HEK293 (cell line): ENCODE results near the gene TAL1.

ENCODE experiments used
- YY1 ChIP-seq: fragments of 450-650 bp; formaldehyde crosslinking; IDR thresholded peaks from 2 replicates; pipeline ENCODE4 v1.5.1; 2018; ENCODE audit warnings: missing biosample characterization, missing genetic modification characterization
- ZBTB1 ChIP-seq: fragments of 450-650 bp; formaldehyde crosslinking; IDR thresholded peaks from 2 replicates; pipeline ENCODE4 v1.5.1; 2016; ENCODE audit warnings: missing biosample characterization, missing genetic modification characterization
- ZNF366 ChIP-seq: fragments of 450-650 bp; formaldehyde crosslinking; conservative IDR thresholded peaks from 2 replicates; pipeline ENCODE4 v1.5.1; 2016; ENCODE audit warnings: missing biosample characterization, missing genetic modification characterization
- ZNF37A ChIP-seq: fragments of 450-650 bp; IDR thresholded peaks from 2 replicates; pipeline ENCODE4 v1.5.1; 2018; ENCODE audit warnings: missing biosample characterization, missing genetic modification characterization
- ZNF404 ChIP-seq: fragments of 450-650 bp; formaldehyde crosslinking; IDR thresholded peaks from 2 replicates; pipeline ENCODE4 v1.5.1; 2017; ENCODE audit warnings: missing biosample characterization, missing genetic modification characterization
- ZNF670 ChIP-seq: fragments of 450-650 bp; formaldehyde crosslinking; IDR thresholded peaks from 2 replicates; pipeline ENCODE4 v1.5.1; 2016; ENCODE audit warnings: missing biosample characterization, missing genetic modification characterization, low read depth
- TF ChIP-seq, protein P1 (sequence below): fragments of 450-650 bp; formaldehyde crosslinking; IDR thresholded peaks from 2 replicates; pipeline ENCODE4 v1.5.1; 2016; ENCODE audit warnings: missing biosample characterization, missing genetic modification characterization
- TF ChIP-seq, protein P2 (sequence below): sonication (generic); formaldehyde crosslinking; IDR thresholded peaks from 2 replicates; pipeline ENCODE4 v1.8.1; 2022; ENCODE audit warnings: mild to moderate bottlenecking, moderate library complexity, missing genetic modification reagents
- TF ChIP-seq, protein P3 (sequence below): fragments of 450-650 bp; formaldehyde crosslinking; IDR thresholded peaks from 2 replicates; pipeline ENCODE4 v1.5.1; 2016; ENCODE audit warnings: missing biosample characterization, missing genetic modification characterization, low read depth
- TF ChIP-seq, protein P4 (sequence below): fragments of 450-650 bp; formaldehyde crosslinking; optimal IDR thresholded peaks from 2 replicates; pipeline ENCODE3; 2016; ENCODE audit warnings: missing biosample characterization, mild to moderate bottlenecking, missing genetic modification characterization

DNA sequence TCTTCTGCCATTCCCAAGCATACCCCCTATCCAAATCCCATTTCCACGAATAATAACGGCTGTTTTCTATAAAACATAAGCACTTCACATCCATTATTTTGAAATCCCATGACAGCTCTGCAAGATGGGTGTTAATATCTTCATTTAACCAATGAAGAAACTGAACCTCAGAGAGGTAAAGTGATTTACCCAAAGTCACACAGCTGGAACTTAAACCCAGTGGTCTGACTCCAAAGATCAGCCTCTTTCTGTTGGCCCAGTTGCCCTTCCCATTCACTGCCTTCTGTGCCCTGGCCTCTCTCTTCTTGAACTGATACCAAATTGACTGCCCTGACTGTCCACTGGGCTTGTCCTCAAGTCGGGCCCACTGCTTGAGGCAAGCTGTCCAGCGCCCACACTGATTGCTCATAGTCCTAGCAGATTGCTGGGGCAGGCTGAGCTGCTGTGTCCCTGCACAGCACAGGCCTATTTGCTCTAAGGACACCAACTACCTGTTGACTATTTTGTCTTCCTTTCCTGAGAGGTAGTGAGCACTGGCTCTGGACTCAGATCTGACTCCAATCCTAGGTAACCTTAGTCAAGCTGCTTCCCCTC, 19.3 kb downstream of the TAL1 start:
- TF ChIP-seq ZNF37A (no peak), ZNF670 (tag by site-specific recombination) (no peak), ZNF366 (tag by site-specific recombination) (no peak), ZNF404 (no peak), YY1 (tag by site-specific recombination) (no peak), ZBTB1 (no peak)
- TF ChIP-seq, protein P1, sequence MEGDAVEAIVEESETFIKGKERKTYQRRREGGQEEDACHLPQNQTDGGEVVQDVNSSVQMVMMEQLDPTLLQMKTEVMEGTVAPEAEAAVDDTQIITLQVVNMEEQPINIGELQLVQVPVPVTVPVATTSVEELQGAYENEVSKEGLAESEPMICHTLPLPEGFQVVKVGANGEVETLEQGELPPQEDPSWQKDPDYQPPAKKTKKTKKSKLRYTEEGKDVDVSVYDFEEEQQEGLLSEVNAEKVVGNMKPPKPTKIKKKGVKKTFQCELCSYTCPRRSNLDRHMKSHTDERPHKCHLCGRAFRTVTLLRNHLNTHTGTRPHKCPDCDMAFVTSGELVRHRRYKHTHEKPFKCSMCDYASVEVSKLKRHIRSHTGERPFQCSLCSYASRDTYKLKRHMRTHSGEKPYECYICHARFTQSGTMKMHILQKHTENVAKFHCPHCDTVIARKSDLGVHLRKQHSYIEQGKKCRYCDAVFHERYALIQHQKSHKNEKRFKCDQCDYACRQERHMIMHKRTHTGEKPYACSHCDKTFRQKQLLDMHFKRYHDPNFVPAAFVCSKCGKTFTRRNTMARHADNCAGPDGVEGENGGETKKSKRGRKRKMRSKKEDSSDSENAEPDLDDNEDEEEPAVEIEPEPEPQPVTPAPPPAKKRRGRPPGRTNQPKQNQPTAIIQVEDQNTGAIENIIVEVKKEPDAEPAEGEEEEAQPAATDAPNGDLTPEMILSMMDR (tag by site-specific recombination) = no peak
- TF ChIP-seq, protein P2, sequence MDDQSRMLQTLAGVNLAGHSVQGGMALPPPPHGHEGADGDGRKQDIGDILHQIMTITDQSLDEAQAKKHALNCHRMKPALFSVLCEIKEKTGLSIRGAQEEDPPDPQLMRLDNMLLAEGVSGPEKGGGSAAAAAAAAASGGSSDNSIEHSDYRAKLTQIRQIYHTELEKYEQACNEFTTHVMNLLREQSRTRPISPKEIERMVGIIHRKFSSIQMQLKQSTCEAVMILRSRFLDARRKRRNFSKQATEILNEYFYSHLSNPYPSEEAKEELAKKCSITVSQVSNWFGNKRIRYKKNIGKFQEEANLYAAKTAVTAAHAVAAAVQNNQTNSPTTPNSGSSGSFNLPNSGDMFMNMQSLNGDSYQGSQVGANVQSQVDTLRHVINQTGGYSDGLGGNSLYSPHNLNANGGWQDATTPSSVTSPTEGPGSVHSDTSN = no peak
- TF ChIP-seq, protein P3, sequence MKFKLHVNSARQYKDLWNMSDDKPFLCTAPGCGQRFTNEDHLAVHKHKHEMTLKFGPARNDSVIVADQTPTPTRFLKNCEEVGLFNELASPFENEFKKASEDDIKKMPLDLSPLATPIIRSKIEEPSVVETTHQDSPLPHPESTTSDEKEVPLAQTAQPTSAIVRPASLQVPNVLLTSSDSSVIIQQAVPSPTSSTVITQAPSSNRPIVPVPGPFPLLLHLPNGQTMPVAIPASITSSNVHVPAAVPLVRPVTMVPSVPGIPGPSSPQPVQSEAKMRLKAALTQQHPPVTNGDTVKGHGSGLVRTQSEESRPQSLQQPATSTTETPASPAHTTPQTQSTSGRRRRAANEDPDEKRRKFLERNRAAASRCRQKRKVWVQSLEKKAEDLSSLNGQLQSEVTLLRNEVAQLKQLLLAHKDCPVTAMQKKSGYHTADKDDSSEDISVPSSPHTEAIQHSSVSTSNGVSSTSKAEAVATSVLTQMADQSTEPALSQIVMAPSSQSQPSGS (tag by site-specific recombination) = no peak
- TF ChIP-seq, protein P4, sequence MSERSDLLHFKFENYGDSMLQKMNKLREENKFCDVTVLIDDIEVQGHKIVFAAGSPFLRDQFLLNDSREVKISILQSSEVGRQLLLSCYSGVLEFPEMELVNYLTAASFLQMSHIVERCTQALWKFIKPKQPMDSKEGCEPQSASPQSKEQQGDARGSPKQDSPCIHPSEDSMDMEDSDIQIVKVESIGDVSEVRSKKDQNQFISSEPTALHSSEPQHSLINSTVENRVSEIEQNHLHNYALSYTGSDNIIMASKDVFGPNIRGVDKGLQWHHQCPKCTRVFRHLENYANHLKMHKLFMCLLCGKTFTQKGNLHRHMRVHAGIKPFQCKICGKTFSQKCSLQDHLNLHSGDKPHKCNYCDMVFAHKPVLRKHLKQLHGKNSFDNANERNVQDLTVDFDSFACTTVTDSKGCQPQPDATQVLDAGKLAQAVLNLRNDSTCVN (tag by site-specific recombination) = no peak
